HG03432 (cell line): ENCODE measurements around the gene CHST1.

Experiments
- ATAC-seq: cut with Tn5 transposase; IDR thresholded peaks from one replicate; pipeline ENCODE4 v1.9.1; 2021; ENCODE audit warnings: mild to moderate bottlenecking, moderate library complexity; ENCODE audit not compliant: unreplicated experiment

CHST1 gene, protein sequence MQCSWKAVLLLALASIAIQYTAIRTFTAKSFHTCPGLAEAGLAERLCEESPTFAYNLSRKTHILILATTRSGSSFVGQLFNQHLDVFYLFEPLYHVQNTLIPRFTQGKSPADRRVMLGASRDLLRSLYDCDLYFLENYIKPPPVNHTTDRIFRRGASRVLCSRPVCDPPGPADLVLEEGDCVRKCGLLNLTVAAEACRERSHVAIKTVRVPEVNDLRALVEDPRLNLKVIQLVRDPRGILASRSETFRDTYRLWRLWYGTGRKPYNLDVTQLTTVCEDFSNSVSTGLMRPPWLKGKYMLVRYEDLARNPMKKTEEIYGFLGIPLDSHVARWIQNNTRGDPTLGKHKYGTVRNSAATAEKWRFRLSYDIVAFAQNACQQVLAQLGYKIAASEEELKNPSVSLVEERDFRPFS

GRCh38 chr11:45665206-45665932 is at the start of gene CHST1:
TSS of gene CHST1 (minus strand) at chr11:45665622. CDS start at chr11:45650923, 14,699 bp downstream.
- no peak for ATAC-seq

- ATAC-seq = no peak
Observed at GRCh38 chr11:45713573-45713972, 48.2 kb upstream of the CHST1 start.

- ATAC-seq = no peak
Observed at GRCh38 chr11:45710561-45710960, 45.1 kb upstream of the CHST1 start.

- ATAC-seq = no peak
Observed at GRCh38 chr11:45708887-45709663, 43.7 kb upstream of the CHST1 start.

- no peak for ATAC-seq
Observed at GRCh38 chr11:45704635-45705034, 39.2 kb upstream of the CHST1 start.

DNA sequence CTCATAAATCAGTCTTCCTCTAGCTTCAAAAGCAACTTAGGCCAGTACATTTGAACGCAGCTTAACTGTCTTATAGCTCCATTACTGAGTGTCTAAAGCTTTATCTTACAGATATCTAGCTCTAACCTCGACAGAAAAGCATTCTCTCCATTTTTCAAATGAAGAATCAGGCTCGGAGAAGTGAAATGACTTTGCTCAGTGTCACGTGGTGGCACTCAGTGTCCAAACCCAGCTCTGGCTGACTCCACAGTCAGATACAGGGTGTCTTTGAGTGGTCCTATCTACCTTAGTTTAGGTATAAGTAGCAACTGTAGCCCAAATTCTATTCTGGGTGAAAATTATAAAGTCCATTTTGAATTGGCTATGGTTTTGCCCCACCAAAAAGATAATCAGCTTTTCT is 38.7 kb upstream of the CHST1 start:
- no peak for ATAC-seq

GRCh38 chr11:45702511-45702910 is 37.1 kb upstream of the CHST1 start:
- ATAC-seq = no peak

DNA sequence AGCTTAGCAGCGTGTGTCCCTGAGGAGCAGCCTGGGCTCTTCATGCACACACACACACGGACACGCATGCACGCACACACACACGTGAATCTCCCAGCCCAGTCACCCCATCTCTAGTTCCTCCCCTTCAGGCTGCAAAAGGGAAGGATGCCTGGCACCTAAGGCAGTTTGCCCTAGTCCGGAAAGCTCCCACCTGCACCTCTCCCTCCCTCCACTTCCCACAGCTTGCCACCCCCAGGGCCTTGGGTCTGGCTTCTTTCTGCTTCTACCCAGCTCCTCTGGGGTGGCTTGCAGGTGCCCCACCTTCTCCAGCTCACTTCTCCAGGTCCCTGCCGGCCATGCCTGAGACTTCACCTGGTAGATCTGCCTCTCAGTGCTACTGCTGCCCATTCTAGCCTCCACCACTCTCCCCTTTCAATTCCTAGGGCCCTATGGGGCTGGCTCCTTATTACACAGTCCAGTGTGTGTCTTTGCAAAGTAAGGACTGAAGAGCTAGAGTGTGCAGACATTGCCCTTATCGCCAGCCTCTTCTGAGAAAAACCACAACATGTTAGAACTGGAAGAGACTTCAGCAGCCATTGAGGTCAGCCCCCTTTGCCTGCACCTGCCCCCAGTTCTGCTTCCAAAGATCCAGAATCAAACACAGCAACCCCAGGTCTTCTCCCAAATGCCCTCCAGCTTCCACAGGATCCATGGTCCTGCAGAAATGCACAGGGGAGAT is 33.5 kb upstream of the CHST1 start:
- no peak for ATAC-seq

- no peak for ATAC-seq
Observed at GRCh38 chr11:45692808-45693453, 27.5 kb upstream of the CHST1 start.

GRCh38 chr11:45688472-45689033 is 23.1 kb upstream of the CHST1 start:
- ATAC-seq = no peak

DNA sequence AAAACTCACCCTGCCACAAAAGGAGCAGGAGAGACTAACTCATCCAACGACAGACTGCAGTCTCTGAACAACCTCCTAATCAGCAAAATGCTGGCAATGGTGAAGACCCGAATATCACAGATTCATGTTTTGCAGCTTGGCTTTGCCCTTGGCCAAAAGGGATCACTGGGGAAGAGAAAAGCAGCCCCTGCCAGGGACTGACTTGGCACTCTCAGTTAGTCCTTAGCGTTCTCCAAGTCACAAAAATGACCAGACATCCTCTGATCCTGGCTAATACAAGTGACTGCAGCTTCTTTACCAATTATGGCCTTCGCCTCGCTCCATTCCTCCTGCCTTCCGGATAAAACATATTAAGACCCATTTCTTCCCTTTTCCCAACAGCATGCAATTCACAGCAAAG is 22.4 kb upstream of the CHST1 start:
- no peak for ATAC-seq

- ATAC-seq = no peak
Observed at GRCh38 chr11:45685964-45686537, 20.6 kb upstream of the CHST1 start.

- no peak for ATAC-seq
Observed at GRCh38 chr11:45684440-45684839, 19.0 kb upstream of the CHST1 start.

DNA sequence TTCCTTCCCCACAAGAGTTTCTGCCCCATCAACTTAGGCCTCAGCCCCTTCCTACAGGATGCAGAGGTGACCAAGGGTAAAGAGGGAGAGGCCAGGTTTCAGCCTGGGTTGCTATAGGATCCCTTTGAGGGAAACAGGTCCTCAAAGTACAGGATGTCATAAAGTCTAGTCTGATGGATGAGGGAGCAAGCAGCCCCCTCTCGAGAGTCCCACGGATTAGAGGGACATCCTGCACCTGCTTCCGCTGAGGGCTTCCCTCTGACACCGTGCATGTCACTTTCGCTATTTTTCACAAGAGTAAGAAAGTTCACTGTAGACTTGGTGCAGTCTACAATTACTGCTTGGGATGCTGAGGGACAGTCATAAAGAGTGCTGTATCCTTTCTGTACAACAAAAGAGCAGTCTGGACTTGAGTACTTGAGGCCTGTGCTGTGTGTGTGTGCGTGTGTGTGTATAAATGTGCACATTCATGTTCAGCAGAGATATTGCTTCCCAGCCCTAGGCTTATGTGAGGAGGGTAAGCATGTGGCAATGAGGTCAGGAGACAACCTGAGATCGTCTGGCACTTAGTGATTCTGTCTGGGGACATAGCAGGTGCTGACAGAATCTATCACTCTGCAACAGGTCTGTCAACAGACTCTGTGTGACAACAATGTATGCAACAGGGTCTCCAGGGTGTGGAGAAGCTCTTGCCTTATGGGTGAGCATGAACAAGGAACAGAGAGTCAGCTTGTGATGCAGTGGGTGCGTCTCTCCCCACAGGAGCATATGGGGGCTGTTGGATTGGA is 18.0 kb upstream of the CHST1 start:
- no peak for ATAC-seq

- no peak for ATAC-seq
Observed at GRCh38 chr11:45679806-45680205, 14.4 kb upstream of the CHST1 start.

DNA sequence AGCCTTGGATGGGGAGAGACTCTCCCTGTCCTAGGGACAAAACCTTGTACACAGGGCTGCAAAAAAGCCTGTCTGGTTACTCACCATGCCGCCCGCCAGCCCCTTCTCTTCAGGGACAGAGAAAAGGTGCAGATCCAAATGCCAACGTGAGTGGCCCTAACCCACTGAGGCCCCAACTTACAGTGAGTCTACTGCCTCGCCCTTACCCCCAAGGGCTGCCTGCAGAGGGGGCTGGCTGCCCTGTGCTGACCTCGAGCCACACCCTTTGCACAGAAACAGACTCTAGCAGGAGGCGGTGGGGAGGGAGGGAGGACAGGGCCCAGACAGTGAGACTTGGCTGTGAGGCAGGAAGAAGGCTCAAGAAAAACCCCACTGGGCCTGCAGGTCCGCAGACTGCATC is 13.6 kb upstream of the CHST1 start:
- no peak for ATAC-seq

DNA sequence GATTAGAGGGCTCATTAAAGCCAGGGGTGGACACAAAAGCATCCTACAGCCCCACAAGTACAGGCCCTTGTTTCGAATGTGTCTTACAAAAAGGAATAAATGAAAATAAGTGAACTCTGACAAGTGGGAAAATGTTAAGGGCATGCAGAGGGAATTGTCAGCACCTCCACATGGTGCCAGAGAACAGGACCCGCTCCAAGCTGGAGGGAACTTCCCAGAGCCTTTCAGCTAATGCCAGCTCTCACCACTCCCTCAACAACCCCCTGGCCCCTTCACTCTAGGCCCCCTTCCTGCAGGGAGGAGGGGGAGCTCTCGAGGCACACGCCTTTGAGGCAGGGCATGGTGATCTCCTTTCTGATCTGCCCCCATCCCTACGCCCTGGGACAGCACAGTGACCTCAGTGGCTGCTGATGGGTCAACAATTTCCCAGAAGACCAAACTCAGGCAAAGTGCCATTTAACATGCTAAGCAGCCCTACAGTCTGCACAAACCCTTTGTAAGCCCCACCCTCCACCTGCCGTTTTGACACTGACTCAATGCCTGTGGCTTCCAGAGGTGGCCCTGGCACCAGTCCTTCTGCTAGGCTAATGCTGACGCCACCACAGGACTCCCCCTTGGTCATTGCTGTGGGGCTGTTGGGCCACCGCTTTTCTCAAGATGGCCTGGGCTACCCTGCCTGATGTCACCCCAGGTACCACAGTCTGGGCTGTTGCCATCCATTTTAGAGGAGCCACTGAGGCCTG is 12.5 kb upstream of the CHST1 start:
- no peak for ATAC-seq

DNA sequence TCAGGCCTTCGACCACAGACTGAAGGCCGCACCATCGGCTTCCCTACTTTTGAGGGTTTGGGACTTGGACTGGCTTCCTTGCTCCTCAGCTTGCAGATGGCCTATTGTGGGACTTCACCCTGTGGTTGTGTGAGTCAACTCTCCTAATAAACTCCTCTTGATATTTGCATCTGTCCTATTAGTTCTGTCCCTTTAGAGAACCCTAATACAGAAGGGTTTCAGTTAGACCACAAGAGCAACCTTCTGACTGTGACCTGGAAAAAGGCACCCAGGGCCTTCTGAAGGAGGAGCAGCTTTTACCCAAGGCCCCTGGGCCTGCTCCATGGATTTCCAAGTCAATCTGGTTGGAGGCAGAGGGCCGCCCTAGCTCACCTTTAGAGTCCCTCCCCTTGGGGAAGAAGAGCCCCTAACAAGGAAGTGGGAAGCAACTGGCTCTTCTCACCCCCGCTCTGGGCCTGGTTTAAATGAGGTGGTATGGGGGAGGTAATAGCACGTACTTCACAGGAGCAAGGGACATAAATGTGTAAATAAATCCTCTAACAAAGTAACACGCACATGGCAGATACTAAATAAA is 11.2 kb upstream of the CHST1 start:
- peak; percentile 94 for ATAC-seq
